Left ventricle myocardium inferior (tissue), 1 donor: Measurements from ENCODE around the gene ZNRF2. TPM values are rescaled to one million over a fixed set of nuclear protein-coding genes. Genes with fewer than 3 reads are reported as not detected.

ENCODE experiments used
- DNase-seq: peaks from one replicate; pipeline ENCODE4 v3.0.0-alpha.2; 2020
- H3K27ac ChIP-seq: fragments of 200-600 bp; replicated peaks from 2 replicates; pipeline ENCODE4 v1.8.0; 2021
- H3K27me3 ChIP-seq: fragments of 200-600 bp; 2 replicates; pipeline ENCODE4 v1.8.0; 2021; ENCODE audit warnings: low read depth
- H3K36me3 ChIP-seq: fragments of 200-600 bp; 2 replicates; pipeline ENCODE4 v1.8.0; 2021
- H3K4me1 ChIP-seq: fragments of 200-600 bp; 2 replicates; pipeline ENCODE4 v1.8.0; 2021
- H3K4me3 ChIP-seq: fragments of 200-600 bp; 2 replicates; pipeline ENCODE4 v1.8.0; 2021; ENCODE audit warnings: mild to moderate bottlenecking, moderate library complexity
- H3K9me3 ChIP-seq: fragments of 200-600 bp; replicated peaks from 2 replicates; pipeline ENCODE4 v1.8.0; 2021
- intact Hi-C: fragments of 100-400 bp; cut with micrococcal nuclease; formaldehyde crosslinking; loops from one replicate; pipeline ENCODE4 v1.11.0; 2022
- total RNA-seq: library from RNA; stranded (reverse); fragmentation: NEBNext Ultra II Directional; extraction: Animal tissue kit (Norgen Biotek cat#: 25700); gene quantifications from one replicate; pipeline ENCODE4 v1.2.1, GENCODE V29; 2021
- TF ChIP-seq, protein P1 (sequence below): fragments of 200-600 bp; IDR thresholded peaks from 2 replicates; pipeline ENCODE4 v1.8.0; 2021; ENCODE audit warnings: antibody characterized with exemption, mild to moderate bottlenecking, borderline replicate concordance
- donor health status: DM: no; HTN: yes; CAD: no; lungs with severe emphysema.

ZNRF2 gene
- total RNA-seq, 1 donor from 2014 or later, result 10.9 TPM

DNA sequence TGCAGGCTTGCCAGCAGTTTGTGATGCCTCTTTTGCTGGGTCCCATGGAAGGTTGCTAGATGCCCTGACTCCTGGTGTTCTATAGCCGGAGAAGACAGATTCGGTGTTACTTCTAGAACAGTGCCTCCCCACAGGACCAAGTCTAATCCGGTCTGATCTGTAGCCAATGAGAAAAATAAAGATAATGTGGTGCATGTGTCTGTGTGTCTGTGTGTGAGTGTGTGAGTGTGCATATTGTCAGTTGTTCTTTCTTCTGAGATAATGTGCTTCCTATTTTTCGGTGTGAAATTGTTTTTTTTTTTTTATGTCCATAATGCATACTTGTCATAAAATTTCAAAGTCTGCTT lies 29.7 kb upstream of the ZNRF2 start:
- Histone ChIP-seq H3K4me3 (no peak overlapping the region), H3K9me3 (no peaks in the 10 kb centered on the region), H3K4me1 (peaks cover 30% of the 10 kb centered on the region), H3K27me3 (no peaks in the 10 kb centered on the region), H3K27ac (no peak overlapping the region), H3K36me3 (no peaks in the 10 kb centered on the region)
- no peak for DNase-seq
- TF ChIP-seq, protein P1, sequence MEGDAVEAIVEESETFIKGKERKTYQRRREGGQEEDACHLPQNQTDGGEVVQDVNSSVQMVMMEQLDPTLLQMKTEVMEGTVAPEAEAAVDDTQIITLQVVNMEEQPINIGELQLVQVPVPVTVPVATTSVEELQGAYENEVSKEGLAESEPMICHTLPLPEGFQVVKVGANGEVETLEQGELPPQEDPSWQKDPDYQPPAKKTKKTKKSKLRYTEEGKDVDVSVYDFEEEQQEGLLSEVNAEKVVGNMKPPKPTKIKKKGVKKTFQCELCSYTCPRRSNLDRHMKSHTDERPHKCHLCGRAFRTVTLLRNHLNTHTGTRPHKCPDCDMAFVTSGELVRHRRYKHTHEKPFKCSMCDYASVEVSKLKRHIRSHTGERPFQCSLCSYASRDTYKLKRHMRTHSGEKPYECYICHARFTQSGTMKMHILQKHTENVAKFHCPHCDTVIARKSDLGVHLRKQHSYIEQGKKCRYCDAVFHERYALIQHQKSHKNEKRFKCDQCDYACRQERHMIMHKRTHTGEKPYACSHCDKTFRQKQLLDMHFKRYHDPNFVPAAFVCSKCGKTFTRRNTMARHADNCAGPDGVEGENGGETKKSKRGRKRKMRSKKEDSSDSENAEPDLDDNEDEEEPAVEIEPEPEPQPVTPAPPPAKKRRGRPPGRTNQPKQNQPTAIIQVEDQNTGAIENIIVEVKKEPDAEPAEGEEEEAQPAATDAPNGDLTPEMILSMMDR, result no peak
- intact Hi-C loops, result no loop called here

DNA sequence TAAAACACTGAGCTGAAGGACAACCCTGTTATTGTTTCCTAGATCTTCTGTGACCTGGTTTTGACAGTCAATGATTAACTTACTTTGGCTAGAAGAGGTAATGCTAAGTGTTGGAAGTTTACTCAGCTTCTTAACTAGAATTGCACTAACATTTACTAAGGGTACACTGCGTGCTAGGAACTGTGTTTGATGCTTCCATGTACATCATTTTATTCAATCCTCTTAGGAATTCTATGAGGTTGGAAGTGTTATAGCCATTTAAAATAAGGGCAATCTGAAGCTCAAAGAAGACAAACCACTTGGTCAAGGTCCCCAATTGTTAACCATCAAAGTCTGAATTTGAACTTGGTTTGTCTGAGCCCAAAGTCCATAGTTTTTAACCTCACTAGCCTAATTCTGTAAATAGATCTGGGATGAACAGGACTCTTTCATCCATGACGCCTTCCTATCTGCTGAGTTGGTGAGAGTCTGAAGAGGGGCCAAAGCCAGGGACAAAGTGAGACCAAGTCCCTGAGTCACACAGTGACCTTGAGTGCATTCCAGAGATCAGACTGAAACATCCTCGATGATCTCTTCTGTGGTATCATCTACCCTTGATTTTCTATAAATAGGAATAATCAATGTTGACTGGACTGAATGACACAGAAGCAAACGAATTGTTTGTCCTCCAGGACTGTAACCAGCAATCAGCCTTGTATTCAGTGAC lies 29.2 kb upstream of the ZNRF2 start:
- no peaks in the 10 kb centered on the region for H3K27me3 ChIP-seq
- H3K27ac ChIP-seq, result no peak overlapping the region
- no peaks in the 10 kb centered on the region for H3K9me3 ChIP-seq
- no peaks in the 10 kb centered on the region for H3K36me3 ChIP-seq
- TF ChIP-seq, protein P1, result no peak
- no peak for DNase-seq
- no peak overlapping the region for H3K4me3 ChIP-seq
- intact Hi-C loops, result no loop called here
- H3K4me1 ChIP-seq, result peaks cover 30% of the 10 kb centered on the region

DNA sequence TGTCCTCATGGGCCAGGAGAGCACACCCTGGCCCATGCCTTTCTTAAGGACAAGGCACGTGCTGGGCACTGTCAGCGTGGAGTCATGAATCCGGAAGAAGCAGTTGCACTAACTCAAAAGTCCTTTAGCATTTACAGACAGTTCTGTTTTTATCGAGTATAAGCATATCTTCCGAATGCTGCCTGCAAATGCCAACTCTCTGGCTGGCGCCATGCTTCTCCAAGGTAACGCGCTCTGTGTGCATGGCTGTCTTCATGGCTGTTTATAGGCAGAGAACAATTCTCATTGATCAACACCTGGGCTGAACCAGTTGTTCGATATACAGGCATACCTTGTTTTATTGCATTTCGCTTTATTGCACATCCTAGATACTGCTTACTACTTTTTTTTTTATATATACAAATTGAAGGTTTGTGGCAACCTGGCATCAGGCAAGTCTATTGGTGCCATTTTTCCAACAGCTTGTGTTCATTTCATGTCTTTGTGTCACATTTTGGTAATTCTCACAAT lies 28.0 kb upstream of the ZNRF2 start:
- no peaks in the 10 kb centered on the region for H3K36me3 ChIP-seq
- H3K27me3 ChIP-seq, result no peaks in the 10 kb centered on the region
- no peaks in the 10 kb centered on the region for H3K9me3 ChIP-seq
- H3K4me3 ChIP-seq, result no peak overlapping the region
- intact Hi-C loops, result no loop called here
- no peak overlapping the region for H3K27ac ChIP-seq
- TF ChIP-seq, protein P1, result no peak
- DNase-seq, result no peak
- peaks cover 30% of the 10 kb centered on the region for H3K4me1 ChIP-seq

DNA sequence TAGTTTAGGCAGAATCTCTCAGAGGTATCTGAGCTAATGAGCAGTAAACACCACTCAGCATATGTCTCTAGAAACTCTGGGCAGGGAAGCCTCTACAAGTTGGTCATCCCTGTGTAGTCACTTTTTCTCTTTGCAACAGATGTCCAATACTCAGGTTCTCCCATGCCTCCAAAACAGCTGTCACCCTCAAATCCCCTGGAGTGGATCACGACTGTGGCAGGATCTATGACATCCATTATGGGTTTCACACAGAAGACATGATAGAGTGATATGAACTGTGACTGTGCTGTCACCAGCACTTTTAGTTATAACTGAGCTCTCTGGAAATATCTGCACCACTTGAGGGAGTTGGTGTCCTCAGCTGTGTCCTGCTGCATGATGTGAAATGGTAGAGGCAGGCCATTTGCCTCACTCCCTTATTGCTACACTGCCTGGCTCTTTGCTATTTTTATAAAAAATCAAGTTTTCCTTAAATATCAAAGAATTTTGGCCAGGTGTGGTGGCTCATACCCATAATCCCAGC lies 24.1 kb upstream of the ZNRF2 start:
- intact Hi-C loops, result no loop called here

DNA sequence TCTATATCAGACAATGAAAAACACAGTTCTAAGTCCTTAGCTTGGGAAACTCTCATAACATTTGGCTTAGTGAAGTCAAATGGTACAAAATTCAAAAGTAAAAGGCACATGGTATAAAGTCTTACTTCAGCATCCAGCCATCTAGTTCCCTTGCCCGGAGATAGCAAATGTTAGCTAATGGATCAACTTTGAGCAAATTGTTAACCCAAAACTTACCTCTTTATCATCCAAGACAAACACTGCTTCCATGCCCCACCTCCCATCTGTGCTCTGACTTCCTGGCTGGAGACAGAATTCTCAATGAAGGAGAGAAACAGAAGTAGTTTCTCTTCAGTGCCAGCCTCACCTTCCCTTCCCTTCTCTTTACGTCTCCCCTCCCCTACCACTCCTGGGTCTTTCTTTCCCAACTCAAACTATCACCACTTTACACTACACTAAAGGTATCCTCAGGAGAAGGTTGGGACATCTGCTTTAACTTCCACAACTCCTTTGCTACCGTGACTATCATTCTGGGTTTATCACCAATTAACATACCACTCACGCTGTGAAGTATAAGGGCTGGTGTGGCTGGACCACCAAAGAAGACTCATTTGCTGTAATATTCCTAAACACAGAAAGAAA lies 21.2 kb upstream of the ZNRF2 start:
- H3K9me3 ChIP-seq, result no peaks in the 10 kb centered on the region
- H3K27ac ChIP-seq, result no peak overlapping the region
- no peak for DNase-seq
- TF ChIP-seq, protein P1, result no peak
- H3K27me3 ChIP-seq, result peaks cover 4% of the 10 kb centered on the region
- no peaks in the 10 kb centered on the region for H3K36me3 ChIP-seq
- intact Hi-C loops, result no loop called here
- H3K4me1 ChIP-seq, result no peaks in the 10 kb centered on the region
- no peak overlapping the region for H3K4me3 ChIP-seq

More for the DNA sequence above, 24.1 kb upstream of the ZNRF2 start:
- Histone ChIP-seq H3K36me3 (no peaks in the 10 kb centered on the region), H3K9me3 (no peaks in the 10 kb centered on the region), H3K4me3 (no peak overlapping the region), H3K27ac (no peak overlapping the region), H3K4me1 (peaks cover 2% of the 10 kb centered on the region), H3K27me3 (peaks cover 4% of the 10 kb centered on the region)
- no peak for DNase-seq
- TF ChIP-seq, protein P1, result no peak
